T47D (cell line): Measurements from ENCODE around the gene APBA2.
"Not testable (repeated sequence)": the region's sequence is repeated elsewhere in the genome, so short reads cannot be mapped to it uniquely, and the experiment has no call there.

Experiments used
- DNase-seq, 2 experiments: peaks; one replicate each; pipeline versions ENCODE4 v3.0.0 to v3.0.0-alpha.2; 2011 to 2012; ENCODE audit warnings: low read depth in 1 of 2, low spot score in 1 of 2
- JUND ChIP-seq: IDR thresholded peaks from 2 replicates; pipeline ENCODE4 v1.6.1; 2012; ENCODE audit warnings: low read depth
- in situ Hi-C: cut with HindIII; loops from 2 replicates; pipeline ENCODE4 v1.10.0; 2016; ENCODE audit warnings: low sequenced_read_pairs, low pct_unique_long_range_greater_than_20kb

APBA2 gene

GRCh38 chr15:29021857-29022256, 136.1 kb downstream of the APBA2 start:
- in situ Hi-C loops, result no loop called here
- TF ChIP-seq JUND, result no peak

DNA sequence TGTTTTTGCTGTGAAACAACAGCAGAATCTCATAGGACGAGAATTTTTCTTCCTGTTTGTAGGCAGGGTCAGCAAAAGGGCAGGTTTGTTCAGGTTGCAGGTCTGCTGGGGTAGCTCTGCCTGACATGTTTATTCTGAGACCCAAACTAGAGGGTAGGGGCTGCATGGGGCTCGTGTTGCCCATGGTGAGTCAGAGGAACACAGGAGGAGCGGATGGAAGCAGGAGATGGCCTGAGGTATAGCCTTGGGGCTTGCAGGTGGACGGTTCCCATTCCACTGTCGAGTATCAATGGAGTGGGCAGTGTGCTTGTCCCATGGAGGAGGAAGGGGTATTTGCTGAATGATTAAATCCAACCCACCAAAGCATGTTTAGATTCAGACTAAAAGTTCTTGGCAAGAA, 138.9 kb downstream of the APBA2 start:
- DNase-seq, result peak in 1 of 2 experiments; percentile 8
- in situ Hi-C loops, result no loop called here
- TF ChIP-seq JUND, result no peak

More at GRCh38 chr15:29021857-29022256, 136.1 kb downstream of the APBA2 start:
- DNase-seq, result no peak

- DNase-seq, in situ Hi-C loops: not testable (repeated sequence)
Measured at GRCh38 chr15:29025411-29025810, 139.6 kb downstream of the APBA2 start.

- DNase-seq, in situ Hi-C loops: not testable (repeated sequence)
Measured at GRCh38 chr15:29028158-29028557, 142.4 kb downstream of the APBA2 start.

GRCh38 chr15:29029651-29030195, 143.9 kb downstream of the APBA2 start:
- TF ChIP-seq JUND, result no peak
- in situ Hi-C loops, result no loop called here
- DNase-seq, result no peak

- no peak for DNase-seq
- no peak for TF ChIP-seq JUND
- in situ Hi-C loops, result no loop called here
Measured at GRCh38 chr15:29031502-29032228, 145.9 kb downstream of the APBA2 start.

- no peak for DNase-seq
- no peak for TF ChIP-seq JUND
- in situ Hi-C loops, result no loop called here
Measured at GRCh38 chr15:29032229-29032625, 146.5 kb downstream of the APBA2 start.

GRCh38 chr15:29032751-29033150, 147.0 kb downstream of the APBA2 start:
- in situ Hi-C loops, result no loop called here
- TF ChIP-seq JUND, result no peak

GRCh38 chr15:29034151-29034550, 148.4 kb downstream of the APBA2 start:
- TF ChIP-seq JUND, result no peak
- DNase-seq, result no peak
- in situ Hi-C loops, result no loop called here

More at GRCh38 chr15:29032751-29033150, 147.0 kb downstream of the APBA2 start:
- DNase-seq, result no peak

GRCh38 chr15:29034593-29035335, 149.0 kb downstream of the APBA2 start:
- no peak for TF ChIP-seq JUND
- DNase-seq, result no peak
- in situ Hi-C loops, result no loop called here

GRCh38 chr15:29035336-29036285, 149.8 kb downstream of the APBA2 start:
- TF ChIP-seq JUND, result no peak
- in situ Hi-C loops, result no loop called here
- no peak for DNase-seq

DNA sequence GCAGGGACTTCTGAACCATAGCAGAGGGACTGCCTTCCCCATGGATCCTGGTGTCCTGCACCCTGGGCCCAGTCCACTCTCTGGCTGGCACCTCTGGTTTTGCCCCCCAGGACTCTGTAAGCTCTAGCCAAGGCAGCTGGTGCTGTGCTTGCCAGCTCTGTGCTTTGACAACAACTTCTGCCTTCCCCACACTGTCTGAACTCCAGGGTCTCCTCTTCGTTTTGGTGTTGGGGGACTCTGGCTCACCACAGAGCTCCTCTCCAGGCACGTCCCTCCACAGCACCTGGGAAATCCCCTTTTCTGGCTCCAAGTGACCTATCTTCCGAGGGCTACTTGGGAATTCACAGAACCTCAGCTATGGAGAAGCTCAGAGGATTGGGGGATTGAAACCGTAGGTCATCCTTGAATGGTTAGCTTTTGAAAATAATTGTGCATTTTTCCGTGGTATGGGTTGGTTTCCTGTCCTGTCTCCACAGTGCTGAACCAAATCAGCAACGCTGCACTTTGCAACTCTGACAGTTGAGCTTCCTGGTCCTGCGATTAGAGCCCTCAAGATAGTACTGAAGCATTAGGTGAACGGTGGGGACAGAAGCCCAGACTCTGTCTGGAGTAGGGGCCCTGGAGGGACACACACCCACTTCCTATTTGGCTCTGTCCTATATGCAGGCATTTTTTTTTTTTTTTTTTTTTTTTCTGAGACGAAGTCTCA, 152.4 kb downstream of the APBA2 start:
- in situ Hi-C loops, result no loop called here
- DNase-seq, result no peak
- TF ChIP-seq JUND, result no peak
